Sigmoid colon (tissue), 7 donors: ENCODE measurements around the gene LIM2. TPM values are rescaled to one million over a fixed set of nuclear protein-coding genes. Genes with fewer than 3 reads are reported as not detected.
A peak's percentile ranks its signal among the peaks of the same experiment; 100 is the strongest.
"Not testable (repeated sequence)": the region's sequence is repeated elsewhere in the genome, so short reads cannot be mapped to it uniquely, and the experiment has no call there.

Experiments
- DNase-seq: peaks from one replicate; pipeline ENCODE4 v3.0.0-alpha.2; 2019
- H3K27ac ChIP-seq, 4 donors: fragments of 200-600 bp; sonication (generic); one replicate each; pipeline ENCODE4 v1.5.1; 2016 to 2019; ENCODE audit warnings: mild to moderate bottlenecking in 1 of 4
- H3K27me3 ChIP-seq, 3 donors: fragments of 200-600 bp; sonication (generic); one replicate each; pipeline ENCODE4 v1.5.1; 2019; ENCODE audit warnings: mild to moderate bottlenecking in 1 of 3
- H3K36me3 ChIP-seq, 4 donors: fragments of 200-600 bp; sonication (generic); one replicate each; pipeline ENCODE4 v1.5.1; 2016 to 2019
- H3K4me1 ChIP-seq, 4 donors: fragments of 200-600 bp; sonication (generic); one replicate each; pipeline ENCODE4 v1.5.1; 2017 to 2019
- H3K4me3 ChIP-seq, 4 donors: fragments of 200-600 bp; sonication (generic); one replicate each; pipeline ENCODE4 v1.5.1; 2017 to 2019; ENCODE audit warnings: mild to moderate bottlenecking in 2 of 4, moderate library complexity in 1 of 4
- H3K9me3 ChIP-seq, 4 donors: fragments of 200-600 bp in 3 of 4; sonication (generic) in 3 of 4; one replicate each; pipeline versions ENCODE4 v1.5.1 to v1.6.1; 2013 to 2019
- CTCF ChIP-seq, 4 experiments: fragments of 450-650 bp in 3 of 4; fragments of 200-600 bp in 1 of 4; IDR thresholded peaks; one replicate each; pipeline ENCODE4 v1.5.1; 2016 to 2019; ENCODE audit warnings: antibody characterized with exemption in 4 of 4, mild to moderate bottlenecking in 3 of 4, moderate library complexity in 2 of 4
- EP300 ChIP-seq, 4 donors: sonication (generic); formaldehyde crosslinking; IDR thresholded peaks; one replicate each; pipeline ENCODE4 v1.6.1; 2017; ENCODE audit warnings: antibody characterized with exemption in 4 of 4
- POLR2A ChIP-seq, 2 donors: fragments of 450-650 bp; IDR thresholded peaks; one replicate each; pipeline ENCODE4 v1.6.1; 2016; ENCODE audit warnings: antibody characterized with exemption in 2 of 2, mild to moderate bottlenecking in 2 of 2, moderate library complexity in 2 of 2
- POLR2AphosphoS5 ChIP-seq, 4 donors: sonication (generic); formaldehyde crosslinking; IDR thresholded peaks; one replicate each; pipeline ENCODE4 v1.6.1; 2017; ENCODE audit warnings: antibody characterized with exemption in 4 of 4
- WGBS, 2 donors: extraction: QIAGEN DNeasy Blood & Tissue Kit; methylation state at CpG; one replicate each; pipeline ENCODE4 v1.1.7; 2013; 5-methylcytosine and 5-hydroxymethylcytosine counted together
- intact Hi-C: fragments of 100-400 bp; cut with DNase I; formaldehyde crosslinking; loops from one replicate; pipeline ENCODE4 v1.15.1; 2023
- polyA plus RNA-seq, 3 donors: library from polyadenylated mRNA; stranded (reverse); fragments of 200-250 nt; gene quantifications; one replicate each; pipeline ENCODE4 v1.2.3, GENCODE V29; 2013
- total RNA-seq, 4 donors: library from RNA; depleted of rRNA; stranded (reverse); fragments of >200 nt; gene quantifications; one replicate each; pipeline ENCODE4 v1.1.0, GENCODE V29; 2016
- donor health status: healthy with polysubstance abuse.
- donor health status: Bipolar disorder and iron deficiency.
- donor health status: healthy.

Gene LIM2
- total and polyA plus RNA-seq, 7 donors, result not detected

- H3K27ac ChIP-seq, result no peak overlapping the region
- 95 to 96% methylated on average over 9 of the region's 9 CpGs for WGBS, 2 donors
- H3K27me3 ChIP-seq, result peaks cover 0 to 3% (median 0%) of the 10 kb centered on the region in 3 donors
- H3K36me3 ChIP-seq, result no peaks in the 10 kb centered on the region
- intact Hi-C loops, result no loop called here
- no peak for DNase-seq
- TF ChIP-seq CTCF (IDR thresholded peaks at IDR 0.05), result no peak
- peaks cover 0 to 15% (median 3%) of the 10 kb centered on the region in 4 donors for H3K9me3 ChIP-seq
- H3K4me3 ChIP-seq, result no peak overlapping the region
- no peaks in the 10 kb centered on the region for H3K4me1 ChIP-seq
These were observed 14.3 kb upstream of the LIM2 start for GRCh38 chr19:51402117-51402516.

GRCh38 chr19:51399936-51400335, 12.2 kb upstream of the LIM2 start:
- H3K27me3 ChIP-seq, intact Hi-C loops, H3K4me3 ChIP-seq, H3K4me1 ChIP-seq, H3K27ac ChIP-seq, H3K36me3 ChIP-seq, DNase-seq: not testable (repeated sequence)
- peaks cover 0 to 15% (median 3%) of the 10 kb centered on the region in 4 donors for H3K9me3 ChIP-seq
- 84 to 90% methylated on average over 7 of the region's 7 CpGs for WGBS, 2 donors

GRCh38 chr19:51399231-51399630, 11.5 kb upstream of the LIM2 start:
- TF ChIP-seq CTCF (IDR thresholded peaks at IDR 0.05) (no peak), POLR2A (IDR thresholded peaks at IDR 0.05) (no peak), POLR2AphosphoS5 (IDR thresholded peaks at IDR 0.05) (no peak), EP300 (IDR thresholded peaks at IDR 0.05) (no peak)
- Histone ChIP-seq H3K27ac (no peak overlapping the region), H3K4me3 (no peak overlapping the region), H3K9me3 (peaks cover 0 to 15% (median 3%) of the 10 kb centered on the region in 4 donors), H3K27me3 (peaks cover 0 to 3% (median 0%) of the 10 kb centered on the region in 3 donors), H3K4me1 (peaks cover 0 to 7% (median 6%) of the 10 kb centered on the region in 4 donors), H3K36me3 (no peaks in the 10 kb centered on the region)
- DNase-seq, result no peak
- WGBS, 2 donors, result 93 to 94% methylated on average over 5 of the region's 5 CpGs
- intact Hi-C loops, result no loop called here

GRCh38 chr19:51398096-51398704, 10.4 kb upstream of the LIM2 start:
- no peak overlapping the region for H3K4me3 ChIP-seq
- no peak overlapping the region for H3K27ac ChIP-seq
- H3K9me3 ChIP-seq, result peaks cover 0 to 15% (median 3%) of the 10 kb centered on the region in 4 donors
- TF ChIP-seq POLR2A (IDR thresholded peaks at IDR 0.05) (no peak), CTCF (IDR thresholded peaks at IDR 0.05) (peak in 2 of 4 experiments; percentile 12 to 36), POLR2AphosphoS5 (IDR thresholded peaks at IDR 0.05) (no peak), EP300 (IDR thresholded peaks at IDR 0.05) (no peak)
- H3K4me1 ChIP-seq, result peaks cover 0 to 12% (median 8%) of the 10 kb centered on the region in 4 donors
- intact Hi-C loops, result no loop called here
- no peaks in the 10 kb centered on the region for H3K36me3 ChIP-seq
- WGBS, 2 donors, result 49 to 50% methylated on average over 7 of the region's 7 CpGs
- DNase-seq, result no peak
- no peaks in the 10 kb centered on the region for H3K27me3 ChIP-seq

GRCh38 chr19:51397453-51397852, 9.7 kb upstream of the LIM2 start:
- H3K27me3 ChIP-seq, H3K27ac ChIP-seq, H3K4me3 ChIP-seq, intact Hi-C loops, DNase-seq, H3K36me3 ChIP-seq: not testable (repeated sequence)
- Histone ChIP-seq H3K4me1 (peaks cover 0 to 12% (median 8%) of the 10 kb centered on the region in 4 donors), H3K9me3 (peaks cover 0 to 13% (median 3%) of the 10 kb centered on the region in 4 donors)
- WGBS, 2 donors, result 77 to 92% methylated on average over 9 of the region's 9 CpGs

GRCh38 chr19:51396175-51396574, 8.4 kb upstream of the LIM2 start:
- intact Hi-C loops, result no loop called here
- no peak overlapping the region for H3K4me3 ChIP-seq
- 98 to 99% methylated on average over 2 of the region's 2 CpGs for WGBS, 2 donors
- H3K27me3 ChIP-seq, result no peaks in the 10 kb centered on the region
- H3K9me3 ChIP-seq, result peaks cover 0 to under 1% (median 0%) of the 10 kb centered on the region in 4 donors
- no peaks in the 10 kb centered on the region for H3K36me3 ChIP-seq
- no peak for DNase-seq
- TF ChIP-seq POLR2A (IDR thresholded peaks at IDR 0.05), result no peak
- TF ChIP-seq CTCF (IDR thresholded peaks at IDR 0.05), result no peak
- no peak for TF ChIP-seq POLR2AphosphoS5 (IDR thresholded peaks at IDR 0.05)
- TF ChIP-seq EP300 (IDR thresholded peaks at IDR 0.05), result no peak
- H3K4me1 ChIP-seq, result peaks cover 0 to 12% (median 8%) of the 10 kb centered on the region in 4 donors
- H3K27ac ChIP-seq, result no peak overlapping the region
